HepG2 (cell line): Measurements from ENCODE around the gene NRN1L. TPM values are rescaled to one million over a fixed set of nuclear protein-coding genes. Genes with fewer than 3 reads are reported as not detected.

ENCODE experiments used
- CCDC6 ChIP-seq: sonication (generic); formaldehyde crosslinking; IDR thresholded peaks from 2 replicates; pipeline ENCODE4 v1.8.1; 2022; ENCODE audit warnings: mild to moderate bottlenecking, missing genetic modification reagents, moderate library complexity
- CTCF ChIP-seq: sonication (generic); formaldehyde crosslinking; IDR thresholded peaks from 2 replicates; pipeline ENCODE4 v1.5.0; 2020; ENCODE audit warnings: mild to moderate bottlenecking, missing genetic modification reagents, moderate library complexity
- EHMT2 ChIP-seq: fragments of 200-600 bp; sonication (generic); IDR thresholded peaks from 2 replicates; pipeline ENCODE4 v1.7.0; 2017; ENCODE audit warnings: antibody characterized with exemption, low read depth, low read length, borderline replicate concordance
- FOSL1 ChIP-seq: sonication (generic); formaldehyde crosslinking; IDR thresholded peaks from 2 replicates; pipeline ENCODE4 v1.9.0; 2021; ENCODE audit warnings: missing genetic modification reagents, borderline replicate concordance
- GZF1 ChIP-seq: sonication (generic); formaldehyde crosslinking; IDR thresholded peaks from 2 replicates; pipeline ENCODE4 v1.5.1; 2020; ENCODE audit warnings: mild to moderate bottlenecking, missing genetic modification reagents
- HMGXB3 ChIP-seq: sonication (generic); formaldehyde crosslinking; IDR thresholded peaks from 2 replicates; pipeline ENCODE4 v1.4.0; 2020; ENCODE audit warnings: missing genetic modification reagents, borderline replicate concordance
- MED8 ChIP-seq: sonication (generic); formaldehyde crosslinking; IDR thresholded peaks from 2 replicates; pipeline ENCODE4 v1.8.1; 2023; ENCODE audit warnings: mild to moderate bottlenecking, missing genetic modification reagents; ENCODE audit not compliant: insufficient replicate concordance
- RARG ChIP-seq: sonication (generic); formaldehyde crosslinking; IDR thresholded peaks from 2 replicates; pipeline ENCODE4 v1.4.0; 2020; ENCODE audit warnings: low read depth, mild to moderate bottlenecking, missing genetic modification reagents
- TBP ChIP-seq: sonication (generic); formaldehyde crosslinking; IDR thresholded peaks from 2 replicates; pipeline ENCODE4 v1.5.0; 2020; ENCODE audit warnings: missing genetic modification reagents
- TFDP1 ChIP-seq: IDR thresholded peaks from 2 replicates; pipeline ENCODE4 v1.6.1; 2016; ENCODE audit warnings: missing compliant biosample characterization, missing genetic modification reagents, borderline replicate concordance
- TFE3 ChIP-seq: IDR thresholded peaks from 2 replicates; pipeline ENCODE4 v1.6.1; 2016
- ZBTB14 ChIP-seq: sonication (generic); formaldehyde crosslinking; IDR thresholded peaks from 2 replicates; pipeline ENCODE4 v1.4.0; 2020; ENCODE audit warnings: missing genetic modification reagents
- ZNF44 ChIP-seq: sonication (generic); formaldehyde crosslinking; IDR thresholded peaks from 2 replicates; pipeline ENCODE4 v1.5.1; 2020; ENCODE audit warnings: mild to moderate bottlenecking, missing genetic modification reagents
- ZNF580 ChIP-seq: IDR thresholded peaks from 2 replicates; pipeline ENCODE4 v1.6.1; 2016; ENCODE audit warnings: low read depth, borderline replicate concordance
- ZNF720 ChIP-seq: sonication (generic); formaldehyde crosslinking; IDR thresholded peaks from 2 replicates; pipeline ENCODE4 v1.4.0; 2020; ENCODE audit warnings: missing genetic modification reagents
- ZSCAN5A ChIP-seq: sonication (generic); formaldehyde crosslinking; IDR thresholded peaks from 2 replicates; pipeline ENCODE4 v1.8.0; 2022; ENCODE audit warnings: mild to moderate bottlenecking, missing genetic modification reagents, borderline replicate concordance
- polyA plus RNA-seq, 8 experiments: library from polyadenylated mRNA; depleted of rRNA in 3 of 8; stranded (reverse) in 7 of 8; unstranded in 1 of 8; fragments of >200 nt; fragmentation: Illumina TruSeq in 4 of 8; extraction: Trizol in 4 of 8; gene quantifications; 2 replicates each; pipeline versions ENCODE4 v1.2.1 to v1.2.3, GENCODE V29; 2011 to 2016; ENCODE audit warnings: low read depth in 4 of 8, missing spikeins in 1 of 8, mixed read lengths in 1 of 8; ENCODE audit not compliant: insufficient read depth in 1 of 8
- total RNA-seq, 5 experiments: library from RNA; depleted of rRNA; stranded (reverse); fragments of >200 nt; fragmentation: Illumina TruSeq; extraction: Trizol; gene quantifications; 2 replicates each; pipeline ENCODE4 v1.2.3, GENCODE V29; 2016; ENCODE audit warnings: low read depth in 1 of 5

The NRN1L gene
- total and polyA plus RNA-seq, 2 of the 13 experiments (the other 11 are each of a cell fraction or from before 2014, with no cell fraction given), result 0.53 to 1.2 TPM

- TF ChIP-seq RARG (CRISPR knock-in tag) (no peak), ZSCAN5A (CRISPR knock-in tag) (peak; percentile 86; the same call in 1 of the 2 replicates), ZBTB14 (CRISPR knock-in tag) (peak; percentile 1; the same call in 1 of the 2 replicates), EHMT2 (no peak), TFE3 (CRISPR knock-in tag) (peak; percentile 65; the same call in 1 of the 2 replicates), GZF1 (no peak), HMGXB3 (CRISPR knock-in tag) (peak; percentile 80; the same call in 1 of the 2 replicates), TFDP1 (peak; percentile 76; the same call in 1 of the 2 replicates), FOSL1 (no peak), CCDC6 (CRISPR knock-in tag) (peak; percentile 77), CTCF (CRISPR knock-in tag) (peak; percentile 27), ZNF580 (CRISPR knock-in tag) (peak; percentile 61), ZNF720 (CRISPR knock-in tag) (peak; percentile 61; the same call in 1 of the 2 replicates), TBP (CRISPR knock-in tag) (peak; percentile 99; the same call in 1 of the 2 replicates), MED8 (CRISPR knock-in tag) (peak; percentile 60), ZNF44 (CRISPR knock-in tag) (peak; percentile 71)
Observed at GRCh38 chr16:67935402-67936123, 50.9 kb downstream of the NRN1L start (continued).
